ENCODE data around the gene BRCA1.
A peak's percentile ranks its signal among the peaks of the same experiment; 100 is the strongest.
"Not testable (repeated sequence)": the region's sequence is repeated elsewhere in the genome, so short reads cannot be mapped to it uniquely, and the experiment has no call there.

Gene BRCA1

DNA sequence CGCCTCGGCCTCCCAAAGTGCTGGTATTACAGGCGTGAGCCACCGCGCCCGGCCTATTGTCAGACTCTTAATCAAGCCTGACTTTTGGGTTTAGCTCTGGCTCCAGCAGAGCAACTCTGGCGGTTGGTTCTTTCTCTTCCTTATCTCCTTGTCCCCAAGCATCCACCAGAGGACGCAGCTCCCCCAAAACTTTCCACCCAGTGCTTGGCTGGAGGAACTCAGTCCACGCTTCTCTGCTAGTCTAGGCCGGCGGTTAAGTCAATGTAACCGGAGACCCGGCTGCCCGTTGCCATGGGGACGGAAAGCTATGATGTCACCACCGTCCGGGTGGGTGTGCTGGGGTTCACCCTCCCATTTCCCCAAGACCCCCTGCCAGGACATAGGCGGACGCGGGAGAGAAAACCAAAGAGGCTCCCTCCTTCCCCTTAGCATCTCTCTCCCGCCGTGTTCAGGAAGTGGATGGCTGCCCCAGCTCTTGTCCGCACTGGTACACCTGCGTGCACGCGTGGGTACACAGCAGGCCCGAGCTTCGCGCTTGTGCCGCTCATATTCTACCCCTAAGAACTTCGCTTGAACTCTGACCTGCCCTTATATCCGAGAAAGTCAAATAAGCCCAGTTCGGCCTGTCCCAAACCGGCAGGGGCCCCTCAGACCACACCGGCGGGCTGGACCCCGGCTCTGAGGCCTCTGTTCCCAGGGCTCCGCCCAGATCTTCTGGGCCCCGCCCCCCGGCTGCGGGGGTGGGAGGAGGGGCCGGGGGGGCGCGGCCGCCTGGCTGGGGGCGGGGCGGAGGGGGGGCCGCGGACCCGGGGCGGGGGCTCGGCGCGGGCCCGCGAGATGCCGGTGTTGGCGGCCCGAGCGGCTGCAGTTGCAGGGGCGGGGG is 100.5 kb downstream of the BRCA1 start, which contains the start of gene RND2:
Gene RND2, plus strand, starts transcription at position 825 of the 883 bp plus-strand sequence. CDS start 117 bp downstream, outside the sequence.
- DNase-seq, result peak; percentile 96

DNA sequence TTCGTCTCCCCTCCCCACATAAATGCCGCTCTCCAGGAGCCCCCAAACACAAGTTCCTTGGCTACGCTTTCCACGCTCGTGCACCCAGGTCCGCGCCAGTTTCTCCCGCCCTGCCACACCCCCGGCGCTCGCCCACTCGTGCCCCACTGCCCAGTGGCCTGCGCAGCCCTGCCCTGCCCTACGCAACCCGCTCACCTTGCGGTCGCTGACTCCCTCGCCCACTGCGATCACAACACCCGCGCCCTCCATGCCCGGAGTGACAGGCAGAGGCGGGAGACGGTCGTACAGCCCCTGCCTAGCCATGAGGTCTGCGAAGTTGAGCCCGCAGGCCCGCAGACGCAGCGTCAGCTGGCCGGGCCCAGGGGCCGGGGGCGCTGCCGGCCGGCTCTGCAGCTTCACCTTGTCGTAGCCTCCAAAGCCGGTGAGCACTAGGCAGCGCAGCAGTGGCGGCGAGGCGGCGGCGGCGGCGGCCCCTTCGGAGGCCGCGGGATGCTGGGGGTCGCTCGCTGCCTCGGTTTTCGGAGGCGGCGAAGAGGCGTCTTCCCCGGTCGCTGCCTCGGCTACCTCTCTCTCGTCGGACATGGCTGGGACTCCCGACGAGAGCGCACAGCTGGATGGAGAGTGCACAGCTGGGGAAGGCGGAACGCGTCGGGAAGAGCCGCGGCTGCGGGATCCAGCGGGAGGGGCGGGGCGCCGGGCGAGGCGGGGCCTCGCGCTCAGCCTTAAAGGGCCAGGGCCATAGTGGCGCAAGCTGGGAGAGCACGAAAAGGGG is 103.2 kb downstream of the BRCA1 start, which contains the start of gene VAT1:
Gene VAT1, minus strand, starts transcription at position 645 of the 772 bp plus-strand sequence. Its CDS starts 63 bp downstream, at position 582.
- DNase-seq, result peak; percentile 93

DNA sequence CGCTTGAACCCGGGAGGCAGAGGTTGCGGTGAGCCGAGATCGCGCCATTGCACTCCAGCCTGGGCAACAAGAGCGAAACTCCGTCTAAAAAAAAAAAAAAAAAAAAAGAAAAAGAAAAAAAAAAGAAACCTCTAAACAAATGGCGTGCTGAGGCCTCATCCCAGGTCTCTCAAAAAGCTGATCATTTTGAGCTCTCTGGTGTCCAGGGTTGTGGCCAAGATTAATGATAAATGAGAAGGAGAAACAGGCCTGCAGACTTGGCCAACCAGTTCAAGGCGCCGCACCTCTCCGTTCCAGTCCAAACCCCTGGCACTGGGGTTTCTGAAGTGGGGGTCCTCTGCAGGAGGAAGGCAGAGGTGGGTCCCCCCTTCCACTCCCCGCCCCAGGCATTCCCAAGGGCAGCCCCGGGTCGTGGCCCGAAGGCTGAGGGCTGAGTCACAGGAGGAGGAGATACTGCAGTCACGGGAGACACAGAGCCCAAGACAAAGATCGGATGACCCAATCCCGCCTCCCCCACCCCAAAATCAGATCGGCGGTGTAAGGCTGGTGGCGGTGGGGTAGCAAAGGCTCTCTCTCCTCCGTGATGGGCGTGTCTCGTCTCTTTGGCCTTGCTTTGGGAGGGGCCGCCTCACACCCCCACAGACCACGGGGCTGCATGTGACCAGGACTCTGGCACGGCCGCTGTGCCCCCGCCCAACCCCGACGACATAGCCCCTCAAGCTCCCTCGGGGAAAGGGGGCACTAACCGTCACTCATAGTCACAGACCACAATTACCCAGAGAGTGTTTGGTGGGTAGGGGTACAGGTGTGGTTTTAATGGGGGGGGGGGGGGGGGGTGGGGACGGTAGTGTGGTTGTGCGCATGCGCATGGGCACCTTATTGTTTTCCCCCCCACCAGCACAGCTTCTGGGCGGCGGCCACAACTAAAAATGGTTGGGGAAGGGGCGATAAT is 104.1 kb downstream of the BRCA1 start:
- peak; percentile 78 for DNase-seq

DNA sequence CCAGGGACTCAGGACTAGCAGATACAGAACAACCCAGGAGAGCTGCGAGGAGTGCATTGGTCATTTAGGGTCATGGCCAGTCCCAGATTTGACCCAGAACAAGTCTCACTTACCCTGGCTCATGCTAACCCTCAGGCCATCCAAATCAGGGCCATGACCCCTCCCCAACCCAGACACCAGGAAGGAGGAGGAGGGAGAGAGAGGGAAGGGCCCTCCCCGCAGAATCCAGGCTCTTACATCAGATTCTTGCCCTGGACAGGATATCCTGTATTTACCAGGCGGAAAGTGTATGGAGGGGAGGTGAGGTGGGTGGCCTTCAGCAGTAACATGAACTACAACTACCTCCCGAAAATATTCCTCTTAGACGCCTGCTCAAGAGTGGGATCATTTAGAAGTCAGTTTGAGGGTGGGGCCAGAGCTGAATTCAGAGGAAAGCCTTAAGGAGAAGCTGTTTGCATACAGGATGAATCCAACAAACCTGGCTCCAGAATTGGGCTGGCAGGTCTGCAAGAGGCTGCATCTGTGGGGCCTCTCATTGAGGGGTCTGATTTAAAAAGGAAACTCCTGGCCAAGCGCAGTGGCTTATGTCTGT is 105.0 kb downstream of the BRCA1 start:
- DNase-seq, result no peak

DNA sequence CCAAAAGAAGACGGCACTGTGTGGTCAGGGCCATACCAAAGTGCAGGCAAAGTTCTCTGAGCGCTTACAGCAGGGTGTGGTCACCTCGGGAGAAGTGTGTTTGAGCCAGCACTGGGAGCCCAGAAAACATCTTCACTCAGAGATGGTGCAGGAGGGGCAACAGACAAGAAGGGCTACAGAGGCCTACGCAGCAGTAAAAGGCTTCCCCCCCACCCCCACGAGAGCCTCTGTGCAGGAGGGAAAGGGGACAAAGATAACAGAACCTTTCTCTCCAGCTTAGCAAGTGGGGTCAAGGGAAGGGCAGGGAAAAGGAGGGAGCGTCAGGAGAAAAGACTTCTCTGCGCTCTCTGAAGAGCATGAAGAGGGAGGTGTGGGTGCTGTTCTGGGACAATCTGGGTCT is 105.7 kb downstream of the BRCA1 start:
- peak; percentile 37 for DNase-seq

DNA sequence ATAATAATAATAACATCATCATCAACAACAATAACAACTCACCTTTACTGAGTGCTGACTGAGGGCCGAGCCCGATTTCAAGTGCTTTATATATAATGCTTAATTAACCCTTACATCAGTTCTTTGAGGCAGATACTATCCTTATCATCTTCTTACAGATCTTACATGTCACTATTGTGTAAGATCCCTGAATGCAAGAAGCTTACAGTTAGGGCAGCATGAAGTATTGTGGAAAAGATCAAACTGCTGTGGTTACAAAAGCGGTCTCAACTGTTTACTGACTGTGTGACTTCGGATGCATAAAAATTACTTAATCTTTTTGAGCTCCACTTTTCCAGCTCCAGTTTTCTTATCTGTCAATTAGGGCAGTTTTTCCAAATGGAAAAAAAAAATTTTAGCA is 106.2 kb downstream of the BRCA1 start:
- DNase-seq, result no peak

DNA sequence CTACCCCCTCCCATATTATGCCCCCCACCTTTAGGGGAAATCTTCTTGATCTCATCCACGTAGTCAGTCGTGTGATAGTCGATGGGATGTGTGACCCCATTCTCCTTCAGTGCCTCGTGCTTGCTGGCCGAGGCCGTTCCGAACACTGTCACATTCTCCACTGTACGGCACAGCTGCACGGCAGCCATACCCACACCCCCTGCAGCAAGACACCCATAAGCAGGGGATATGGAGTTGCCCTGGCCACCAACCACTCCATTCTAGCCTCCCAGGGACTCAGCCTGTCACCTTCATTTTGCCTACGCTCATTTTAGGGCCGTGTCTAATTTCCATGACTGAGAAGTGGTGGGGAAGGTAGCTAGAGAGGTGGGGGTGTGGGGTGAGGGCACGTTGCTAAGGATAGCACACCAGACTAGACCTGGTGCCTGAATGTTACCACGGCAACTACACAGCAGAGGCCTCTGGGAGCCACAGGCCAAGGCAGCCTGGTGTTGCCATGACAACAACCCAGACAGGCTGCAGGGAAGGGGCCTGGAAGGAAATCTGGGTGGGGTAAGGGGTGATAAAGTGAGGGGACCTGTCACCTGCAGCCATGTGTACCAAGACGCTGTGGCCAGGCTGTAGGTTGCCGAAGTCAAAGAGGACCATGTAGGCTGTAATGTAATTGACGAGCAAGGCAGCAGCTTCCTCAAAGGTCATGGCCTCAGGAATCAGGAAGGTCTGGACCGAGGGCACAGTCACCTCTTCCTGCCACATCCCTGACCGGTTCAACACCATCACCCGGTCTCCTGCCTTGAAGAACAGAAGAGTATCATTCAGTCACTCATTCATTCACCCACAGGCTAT is 106.9 kb downstream of the BRCA1 start:
- peak; percentile 69 for DNase-seq

DNA sequence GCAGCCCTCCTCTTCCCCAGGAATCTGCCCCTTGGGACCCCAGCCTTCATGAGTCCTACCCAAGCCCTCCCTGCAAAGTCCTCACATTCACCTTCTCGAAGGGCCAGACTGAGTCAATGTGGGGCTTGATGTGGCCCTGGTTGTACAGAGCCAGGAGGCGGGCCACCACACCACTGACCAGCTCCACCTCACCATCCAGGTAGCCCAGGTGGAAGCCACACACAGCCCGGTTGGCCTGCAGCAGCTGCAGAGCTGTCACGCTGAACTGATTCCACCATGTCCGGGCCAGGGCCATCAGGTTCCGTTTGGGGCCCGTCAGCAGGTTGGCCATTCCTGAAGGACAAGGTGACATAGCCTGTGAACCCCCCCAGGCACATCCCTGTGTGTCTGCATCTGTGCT is 108.9 kb downstream of the BRCA1 start:
- no peak for DNase-seq

DNA sequence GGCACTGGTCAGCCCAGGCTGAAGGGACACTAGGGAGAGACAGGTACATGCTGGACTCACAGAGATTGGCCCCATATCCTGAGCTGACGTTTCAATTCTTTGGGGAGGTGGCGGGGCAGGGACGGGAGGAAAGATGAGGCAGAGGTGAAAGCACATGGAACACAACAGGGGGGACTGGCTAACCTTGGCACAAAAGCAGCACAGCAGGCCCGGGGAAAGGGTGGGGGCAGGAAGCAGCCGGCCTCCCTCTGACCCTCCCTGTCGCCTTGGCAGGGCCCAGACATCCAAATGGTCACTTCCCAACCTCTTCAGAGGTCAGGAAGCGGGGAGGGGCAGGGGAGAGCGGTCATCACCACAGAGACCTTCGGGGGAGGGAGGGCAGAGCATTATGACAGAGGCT is 109.6 kb downstream of the BRCA1 start:
- DNase-seq, result no peak

DNA sequence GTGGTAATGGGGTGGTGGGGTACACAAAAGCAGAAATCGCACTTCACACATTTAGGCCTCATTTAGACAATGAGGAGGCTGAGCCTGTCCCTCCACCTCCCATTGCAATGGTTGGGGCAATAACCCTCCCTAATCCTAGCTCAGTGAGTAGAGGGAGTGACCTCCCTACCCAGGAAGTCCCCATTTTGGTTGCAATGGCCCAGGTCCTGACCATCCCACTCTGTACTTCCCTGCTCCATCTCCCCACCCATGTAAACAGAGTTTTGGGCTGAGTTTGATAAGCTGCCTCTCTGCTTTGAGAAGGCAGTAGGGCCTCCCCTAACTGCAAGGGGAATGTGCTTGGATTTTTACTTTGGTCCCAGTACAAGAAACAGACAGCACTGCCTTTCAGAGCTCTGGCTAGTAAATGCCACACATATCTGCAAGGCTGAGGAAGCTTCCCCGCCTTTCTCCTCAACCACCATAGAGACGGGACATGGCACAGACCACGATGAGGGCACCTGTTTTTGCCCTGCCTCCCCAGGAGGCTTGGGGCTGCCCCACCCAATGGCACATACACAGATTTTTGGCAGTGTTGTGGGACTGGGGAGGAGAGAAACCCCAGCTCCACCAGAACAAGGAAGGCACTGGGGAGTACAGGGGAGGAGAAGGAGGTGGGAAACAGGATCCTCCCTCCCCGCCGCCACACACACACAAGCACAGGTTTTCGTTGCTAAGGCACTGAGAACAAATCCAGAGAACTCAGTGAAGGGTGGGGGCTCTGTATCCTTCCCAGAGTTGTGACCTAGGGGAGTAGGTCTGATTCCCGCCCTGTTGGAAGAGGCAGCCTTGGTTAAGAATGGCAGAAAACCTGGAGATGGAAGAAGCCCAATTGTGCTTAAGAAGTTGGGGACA is 110.3 kb downstream of the BRCA1 start:
- DNase-seq, result no peak

DNA sequence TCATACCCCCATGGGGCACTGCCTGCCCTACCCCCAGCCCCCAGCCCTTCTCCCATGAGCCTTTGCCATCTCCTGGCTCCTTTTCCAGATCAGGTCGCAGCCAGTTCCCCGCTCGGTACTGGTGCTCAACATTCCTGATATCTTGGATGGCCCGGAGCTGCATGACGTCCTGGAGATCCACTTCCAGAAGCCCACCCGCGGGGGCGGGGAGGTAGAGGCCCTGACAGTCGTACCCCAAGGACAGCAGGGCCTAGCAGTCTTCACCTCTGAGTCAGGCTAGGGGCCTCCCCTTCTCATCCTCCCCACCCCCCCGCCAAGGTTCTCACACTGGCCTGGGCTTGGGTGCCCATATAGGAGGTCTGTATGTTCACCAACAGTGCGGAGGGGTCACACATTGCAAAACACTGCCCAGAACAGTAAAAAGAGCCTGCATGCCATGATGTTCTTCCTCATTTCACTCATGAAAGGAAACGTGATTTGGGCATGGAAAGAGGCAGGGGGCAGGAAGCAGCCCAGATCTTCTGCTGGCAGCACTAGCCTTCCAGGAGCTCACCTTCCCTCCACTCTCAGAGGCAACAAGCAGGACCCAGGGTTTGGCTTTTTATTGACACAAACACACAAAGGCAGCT is 111.0 kb downstream of the BRCA1 start:
- no peak for DNase-seq

DNA sequence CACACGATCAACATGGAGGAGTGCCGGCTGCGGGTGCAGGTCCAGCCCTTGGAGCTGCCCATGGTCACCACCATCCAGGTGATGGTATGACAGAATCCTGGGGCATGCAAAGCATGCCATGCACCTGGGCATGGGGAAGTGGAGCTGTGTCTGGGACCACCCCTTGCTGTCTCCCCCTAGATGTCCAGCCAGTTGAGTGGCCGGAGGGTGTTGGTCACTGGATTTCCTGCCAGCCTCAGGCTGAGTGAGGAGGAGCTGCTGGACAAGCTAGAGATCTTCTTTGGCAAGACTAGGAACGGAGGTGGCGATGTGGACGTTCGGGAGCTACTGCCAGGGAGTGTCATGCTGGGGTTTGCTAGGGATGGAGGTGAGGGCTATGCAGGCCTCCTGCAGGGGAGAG is 111.9 kb downstream of the BRCA1 start:
- no peak for DNase-seq

DNA sequence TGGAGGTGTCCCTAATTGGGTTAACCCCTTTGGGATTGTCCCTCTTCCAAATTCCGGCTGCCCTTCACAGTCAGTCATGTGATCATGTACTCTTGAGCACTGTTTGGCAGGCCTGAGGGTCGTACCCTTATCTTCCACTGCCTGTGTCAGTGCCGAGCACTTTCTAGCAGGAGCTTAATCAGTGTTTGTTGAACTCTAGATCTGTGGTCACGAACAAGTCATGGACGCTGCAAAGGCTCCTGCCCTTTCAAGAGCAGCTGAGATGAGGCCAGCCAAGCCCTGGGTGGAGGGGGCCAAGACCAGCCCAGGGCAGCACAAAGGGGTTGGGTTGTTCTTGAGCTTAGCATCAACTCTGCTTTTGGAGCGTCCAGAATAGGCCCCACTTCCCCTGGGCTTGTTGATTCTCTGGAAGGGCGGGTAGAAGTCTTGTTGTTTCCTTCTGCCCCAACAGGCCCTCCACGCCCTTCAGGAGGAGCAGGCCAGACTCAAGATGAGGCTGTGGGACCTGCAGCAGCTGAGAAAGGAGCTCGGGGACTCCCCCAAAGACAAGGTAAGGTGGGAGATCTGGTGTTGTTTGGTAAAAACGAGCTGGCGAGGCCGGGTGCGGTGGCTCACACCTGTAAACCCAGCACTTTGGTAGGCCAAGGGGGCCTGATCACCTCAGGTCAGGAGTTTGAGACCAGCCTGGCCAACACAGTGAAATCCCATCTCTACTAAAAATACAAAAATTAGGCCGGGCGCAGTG is 113.3 kb downstream of the BRCA1 start:
- no peak for DNase-seq

DNA sequence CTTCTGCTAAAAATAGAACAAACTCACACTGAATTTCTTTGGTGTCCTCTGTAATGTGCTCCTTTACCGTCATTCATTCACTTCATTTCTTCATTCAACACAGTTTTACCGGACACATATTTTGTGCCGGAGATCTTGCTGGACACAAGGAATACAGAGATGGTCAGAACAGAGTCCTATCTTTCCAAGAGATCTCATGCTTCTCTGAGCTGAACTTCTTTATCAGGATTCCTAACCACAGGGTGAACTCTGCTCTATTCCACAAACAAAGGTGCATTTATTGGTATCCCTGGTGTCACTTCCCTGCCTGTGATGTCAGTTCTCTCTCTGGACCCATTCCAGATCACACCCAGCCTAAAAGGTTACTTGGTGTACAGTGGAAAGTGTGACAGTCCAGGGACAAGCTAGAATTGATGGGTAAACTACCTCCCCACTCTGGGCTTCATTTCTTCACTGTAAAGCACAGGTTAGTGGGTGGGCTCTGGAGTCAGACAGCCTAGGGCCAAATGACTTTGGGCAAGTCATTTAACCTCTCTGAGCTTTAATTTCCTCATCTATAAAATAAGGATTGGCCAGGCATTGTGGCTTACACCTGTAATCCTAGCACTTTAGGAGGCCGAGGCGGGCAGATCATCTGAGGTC is 114.4 kb downstream of the BRCA1 start:
- no peak for DNase-seq

DNA sequence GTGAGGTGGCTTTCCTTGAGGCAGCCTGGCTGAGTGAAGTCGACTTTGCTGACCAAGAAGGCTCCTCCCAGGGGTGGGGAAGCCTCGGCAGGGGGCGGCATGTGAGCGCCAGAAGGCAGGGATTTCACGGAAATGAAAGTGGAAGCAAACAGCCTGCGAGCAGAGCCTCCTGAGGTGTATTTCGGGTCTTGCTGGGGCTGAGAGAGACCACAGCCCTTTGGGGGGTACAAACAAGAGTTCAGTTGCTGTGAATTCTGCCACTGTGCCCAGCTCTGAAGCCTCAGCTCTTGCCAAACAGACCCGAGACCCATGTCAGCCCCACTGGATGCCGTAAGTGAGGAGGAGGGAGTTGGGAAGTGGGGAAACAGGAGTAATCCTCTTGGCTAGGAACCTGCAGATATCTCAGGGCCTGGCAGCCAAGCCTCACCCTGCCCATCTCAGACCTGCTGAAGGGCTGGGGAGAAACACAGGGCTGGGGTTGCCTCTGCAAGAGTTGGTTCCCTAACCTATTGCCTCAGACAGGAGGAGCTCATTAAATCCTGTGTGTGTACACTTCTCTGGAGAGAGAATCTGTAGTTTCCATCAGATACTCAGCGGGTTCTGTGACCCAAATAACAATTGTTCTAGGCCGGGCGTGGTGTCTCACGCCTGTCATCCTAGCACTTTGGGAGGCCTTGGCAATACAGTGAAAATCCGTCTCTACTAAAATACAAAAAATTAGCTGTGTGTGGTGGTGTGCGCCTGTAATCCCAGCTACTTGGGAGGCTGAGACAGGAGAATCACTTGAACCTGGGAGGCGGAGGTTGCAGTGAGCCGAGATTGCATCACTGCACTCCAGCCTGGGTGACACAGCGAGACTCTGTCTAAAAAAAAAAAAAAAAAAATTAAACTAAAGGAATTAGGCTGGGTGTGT is 118.3 kb downstream of the BRCA1 start, which contains the start of gene IFI35:
Gene IFI35, plus strand, starts transcription at position 146 of the 913 bp plus-strand sequence. Its CDS starts 164 bp downstream, at position 310.
- DNase-seq, result peak; percentile 59

DNA sequence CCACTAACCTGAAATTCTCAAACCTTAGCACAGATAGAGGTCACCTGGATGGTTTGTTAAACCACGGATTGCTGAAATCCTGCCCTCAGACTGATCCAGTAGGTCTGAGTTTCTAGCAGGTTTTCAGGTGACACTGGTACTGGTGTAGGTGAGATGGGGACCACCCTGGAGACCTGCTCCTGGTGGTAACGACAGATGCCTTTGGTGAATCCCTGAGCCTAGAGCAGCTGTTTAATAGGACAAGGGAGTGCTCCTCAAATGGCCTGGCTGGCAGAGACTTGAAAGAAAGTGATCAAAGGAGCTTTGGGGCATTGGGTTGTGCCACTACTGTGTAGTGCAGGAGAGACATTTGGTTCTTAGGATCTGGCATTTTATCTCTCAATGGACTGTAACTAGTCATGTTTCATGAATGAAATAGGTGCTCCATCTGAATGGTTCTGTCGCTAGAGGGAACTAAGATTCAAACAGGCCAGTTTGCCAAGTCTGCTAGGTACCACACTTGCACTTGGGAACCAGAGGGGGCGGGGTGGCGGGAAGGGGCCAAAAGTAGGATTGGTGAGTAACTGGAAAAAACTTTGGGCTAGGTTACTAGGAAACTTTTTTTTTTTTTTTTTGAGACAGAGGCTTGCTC is 121.5 kb downstream of the BRCA1 start:
- no peak for DNase-seq

DNA sequence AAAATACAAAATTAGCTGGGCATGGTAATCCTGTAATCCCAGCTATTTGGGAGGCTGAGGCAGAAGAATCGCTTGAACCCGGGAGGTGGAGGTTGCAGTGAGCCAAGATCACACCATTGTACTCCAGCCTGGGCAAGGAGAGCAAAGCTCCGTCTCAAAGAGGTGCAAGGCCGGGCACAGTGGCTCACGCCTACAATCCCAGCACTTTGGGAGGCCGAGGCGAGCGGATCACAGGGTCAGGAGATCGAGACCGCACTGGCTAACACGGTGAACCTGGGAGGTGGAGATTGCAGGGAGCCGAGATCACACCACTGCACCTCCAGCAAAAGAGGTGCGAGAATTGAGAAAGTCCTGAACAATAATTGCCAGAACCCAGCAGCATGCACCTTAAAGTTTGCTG is 124.3 kb downstream of the BRCA1 start:
- not testable (repeated sequence) for DNase-seq
